H1 (cell line): ENCODE measurements around the gene CD4. TPM values are rescaled to one million over a fixed set of nuclear protein-coding genes. Genes with fewer than 3 reads are reported as not detected.
A peak's percentile ranks its signal among the peaks of the same experiment; 100 is the strongest.

ENCODE experiments used
- CTCF ChIA-PET: fragments of 300-600 bp; sonication (Branson Sonifier 250); formaldehyde crosslinking; loops from one replicate; lab custom pipeline; 2021; ENCODE audit not compliant: partially characterized antibody; lab: Charles Lee
- POLR2A ChIA-PET: fragments of 300-600 bp; sonication (Branson Sonifier 250); formaldehyde crosslinking; loops from one replicate; lab custom pipeline; 2021; ENCODE audit warnings: inconsistent platforms; ENCODE audit not compliant: partially characterized antibody; lab: Charles Lee
- DNase-seq, 2 experiments: peaks; one replicate each; pipeline versions ENCODE4 v3.0.0 to v3.0.0-alpha.2; 2010 to 2022; ENCODE audit warnings: low spot score in 2 of 2, low read depth in 1 of 2, mixed read lengths in 1 of 2
- FAIRE-seq: peaks from 2 replicates; lab custom pipeline; 2011; peaks lifted over from hg19 to GRCh38; lab: Jason Lieb, UNC
- H2AFZ ChIP-seq: 2 replicates; pipeline ENCODE4 v1.8.1; 2012; ENCODE audit warnings: low read length, inconsistent platforms
- H2AK5ac ChIP-seq: 2 replicates; pipeline ENCODE4 v1.6.1; 2013; ENCODE audit warnings: low read depth, low read length
- H2BK120ac ChIP-seq: replicated peaks from 2 replicates; pipeline ENCODE3; 2013; ENCODE audit warnings: low read depth, low read length, inconsistent platforms
- H2BK12ac ChIP-seq: 2 replicates; pipeline ENCODE4 v1.6.1; 2013; ENCODE audit warnings: low read depth, low read length
- H2BK15ac ChIP-seq: 2 replicates; pipeline ENCODE4 v1.6.1; 2013; ENCODE audit warnings: low read length
- H2BK20ac ChIP-seq: 2 replicates; pipeline ENCODE4 v1.6.1; 2013; ENCODE audit warnings: low read length
- H2BK5ac ChIP-seq: 2 replicates; pipeline ENCODE4 v1.6.1; 2013; ENCODE audit warnings: low read depth, low read length
- H3K14ac ChIP-seq: 2 replicates; pipeline ENCODE4 v1.6.1; 2013; ENCODE audit warnings: inconsistent platforms; ENCODE audit not compliant: insufficient read length
- H3K18ac ChIP-seq: 2 replicates; pipeline ENCODE4 v1.6.1; 2013; ENCODE audit warnings: low read length; ENCODE audit errors: extremely low read depth
- H3K23ac ChIP-seq: 2 replicates; pipeline ENCODE4 v1.6.1; 2013; ENCODE audit warnings: inconsistent platforms; ENCODE audit not compliant: insufficient read length
- H3K23me2 ChIP-seq: 2 replicates; pipeline ENCODE4 v1.6.1; 2013; ENCODE audit warnings: low read depth, low read length
- H3K27ac ChIP-seq: 2 replicates; pipeline ENCODE4 v1.6.1; 2011; ENCODE audit warnings: low read depth, low read length, inconsistent platforms
- H3K27me3 ChIP-seq, 4 experiments: replicated peaks in 1 of 4; 1 replicate in 1 of 4; 2 replicates in 3 of 4; pipeline versions ENCODE4 v1.6.1 to v1.8.1; 2011 to 2013; ENCODE audit warnings: low read length in 3 of 4, mild to moderate bottlenecking in 3 of 4, inconsistent platforms in 2 of 4, mixed read lengths in 2 of 4, moderate library complexity in 1 of 4; ENCODE audit not compliant: control insufficient read depth in 3 of 4, insufficient read depth in 3 of 4; ENCODE audit errors: extremely low read depth in 1 of 4
- H3K36me3 ChIP-seq, 4 experiments: 2 replicates each; pipeline versions ENCODE4 v1.6.1 to v1.8.1; 2011 to 2013; ENCODE audit warnings: mild to moderate bottlenecking in 4 of 4, low read length in 3 of 4, moderate library complexity in 2 of 4, control low read depth in 1 of 4, inconsistent platforms in 1 of 4; ENCODE audit not compliant: insufficient read depth in 4 of 4, control insufficient read depth in 2 of 4
- H3K4ac ChIP-seq: replicated peaks from 2 replicates; pipeline ENCODE3; 2013; ENCODE audit warnings: low read length, low read depth, mixed read lengths, inconsistent platforms; ENCODE audit not compliant: insufficient read length
- H3K4me1 ChIP-seq, 4 experiments: replicated peaks in 1 of 4; 1 replicate in 1 of 4; 2 replicates in 3 of 4; pipeline versions ENCODE4 v1.6.1 to v1.8.1; 2011 to 2013; ENCODE audit warnings: low read length in 3 of 4, inconsistent platforms in 2 of 4, mixed read lengths in 1 of 4; ENCODE audit not compliant: insufficient read depth in 4 of 4, control insufficient read depth in 3 of 4
- H3K4me2 ChIP-seq, 2 experiments: 2 replicates each; pipeline versions ENCODE4 v1.6.1 to v1.8.1; 2011 to 2013; ENCODE audit warnings: low read depth in 2 of 2, low read length in 2 of 2, control low read depth in 1 of 2, inconsistent platforms in 1 of 2, mild to moderate bottlenecking in 1 of 2; ENCODE audit not compliant: insufficient read depth in 1 of 2
- H3K4me3 ChIP-seq, 4 experiments: fragments of 200-600, 300-600 bp in 1 of 4; sonication (generic), shearing (Covaris generic), sonication (Bioruptor Twin) in 1 of 4; 2 replicates each; pipeline versions ENCODE4 v1.5.1 to v1.8.1; 2011 to 2016; ENCODE audit warnings: low read length in 4 of 4, low read depth in 3 of 4, control low read depth in 2 of 4, inconsistent platforms in 2 of 4, mild to moderate bottlenecking in 2 of 4, mixed read lengths in 1 of 4, moderate library complexity in 1 of 4; ENCODE audit not compliant: insufficient read depth in 2 of 4; ENCODE audit errors: extremely low read depth in 1 of 4
- H3K56ac ChIP-seq: replicated peaks from 2 replicates; pipeline ENCODE3; 2013; ENCODE audit warnings: low read depth, mild to moderate bottlenecking, mixed read lengths, low read length, inconsistent platforms; ENCODE audit not compliant: insufficient read length
- H3K79me1 ChIP-seq: 2 replicates; pipeline ENCODE4 v1.6.1; 2013; ENCODE audit warnings: low read depth, low read length, control low read depth
- H3K79me2 ChIP-seq, 2 experiments: 2 replicates each; pipeline versions ENCODE4 v1.6.1 to v1.8.1; 2012 to 2013; ENCODE audit warnings: low read length in 2 of 2, mild to moderate bottlenecking in 2 of 2, inconsistent platforms in 1 of 2; ENCODE audit not compliant: insufficient read depth in 2 of 2, control insufficient read depth in 1 of 2
- H3K9ac ChIP-seq, 4 experiments: replicated peaks in 1 of 4; 1 replicate in 1 of 4; 2 replicates in 3 of 4; pipeline versions ENCODE4 v1.6.1 to v1.8.1; 2011 to 2013; ENCODE audit warnings: low read depth in 3 of 4, low read length in 3 of 4, control low read depth in 2 of 4, mild to moderate bottlenecking in 2 of 4, moderate library complexity in 2 of 4, inconsistent platforms in 1 of 4; ENCODE audit errors: extremely low read depth in 1 of 4
- H3K9me3 ChIP-seq, 2 experiments: 2 replicates each; pipeline versions ENCODE4 v1.6.1 to v1.8.1; 2012 to 2013; ENCODE audit warnings: mild to moderate bottlenecking in 2 of 2, moderate library complexity in 2 of 2, control low read depth in 1 of 2, inconsistent platforms in 1 of 2, low read depth in 1 of 2, low read length in 1 of 2, mixed read lengths in 1 of 2; ENCODE audit not compliant: insufficient read depth in 2 of 2
- H4K20me1 ChIP-seq, 2 experiments: replicated peaks in 1 of 2; 2 replicates each; pipeline versions ENCODE3 to v1.8.1; 2011 to 2013; ENCODE audit warnings: inconsistent platforms in 2 of 2, low read length in 2 of 2, mild to moderate bottlenecking in 1 of 2; ENCODE audit not compliant: insufficient read depth in 2 of 2, control insufficient read depth in 1 of 2
- H4K5ac ChIP-seq: 2 replicates; pipeline ENCODE4 v1.6.1; 2013; ENCODE audit warnings: low read length, low read depth, mixed read lengths, inconsistent platforms; ENCODE audit not compliant: insufficient read length
- H4K8ac ChIP-seq: 2 replicates; pipeline ENCODE4 v1.8.0; 2013; ENCODE audit warnings: mild to moderate bottlenecking, moderate library complexity, low read length, inconsistent platforms; ENCODE audit not compliant: insufficient read depth; ENCODE audit errors: extremely low read depth
- H4K91ac ChIP-seq: replicated peaks from 2 replicates; pipeline ENCODE3; 2013; ENCODE audit warnings: low read length, mixed read lengths, inconsistent platforms; ENCODE audit not compliant: insufficient read length
- ATF3 ChIP-seq: IDR thresholded peaks from 2 replicates; pipeline ENCODE4 v1.6.1; 2011; ENCODE audit warnings: low read depth, mild to moderate bottlenecking, low read length; ENCODE audit not compliant: insufficient read depth
- BCL11A ChIP-seq, 2 experiments: IDR thresholded peaks; one replicate each; pipeline ENCODE4 v1.6.1; 2011; ENCODE audit warnings: low read depth in 2 of 2, low read length in 2 of 2, mild to moderate bottlenecking in 2 of 2
- CEBPB ChIP-seq: IDR thresholded peaks from 2 replicates; pipeline ENCODE4 v1.6.1; 2012; ENCODE audit warnings: low read depth, low read length
- CTBP2 ChIP-seq: IDR thresholded peaks from 2 replicates; pipeline ENCODE4 v1.7.0; 2011; ENCODE audit warnings: borderline replicate concordance, mild to moderate bottlenecking, moderate library complexity, mixed read lengths, low read length; ENCODE audit not compliant: insufficient read depth, insufficient read length
- HDAC6 ChIP-seq: IDR thresholded peaks from one replicate; pipeline ENCODE4 v1.7.1; 2012; ENCODE audit warnings: low read depth, mild to moderate bottlenecking, inconsistent platforms, low read length, moderate library complexity
- POLR2AphosphoS5 ChIP-seq: IDR thresholded peaks from 2 replicates; pipeline ENCODE4 v1.6.1; 2011; ENCODE audit warnings: low read depth, low read length
- POU5F1 ChIP-seq: IDR thresholded peaks from 2 replicates; pipeline ENCODE4 v1.6.1; 2011; ENCODE audit warnings: low read depth, mild to moderate bottlenecking, low read length, moderate library complexity
- RBBP5 ChIP-seq: IDR thresholded peaks from 2 replicates; pipeline ENCODE4 v1.7.1; 2012; ENCODE audit warnings: low read depth, mild to moderate bottlenecking, inconsistent platforms, low read length, moderate library complexity, borderline replicate concordance
- SP4 ChIP-seq: IDR thresholded peaks from 2 replicates; pipeline ENCODE4 v1.6.1; 2012; ENCODE audit warnings: low read length, inconsistent platforms
- SRF ChIP-seq: IDR thresholded peaks from 2 replicates; pipeline ENCODE4 v1.6.1; 2011; ENCODE audit warnings: mild to moderate bottlenecking, low read depth, low read length, moderate library complexity
- TAF1 ChIP-seq: IDR thresholded peaks from 2 replicates; pipeline ENCODE4 v1.6.1; 2011; ENCODE audit warnings: mild to moderate bottlenecking, low read depth, low read length
- TBP ChIP-seq: IDR thresholded peaks from 2 replicates; pipeline ENCODE4 v1.6.1; 2011; ENCODE audit warnings: low read depth, low read length, improper control_type of control experiment
- TEAD4 ChIP-seq: IDR thresholded peaks from 2 replicates; pipeline ENCODE4 v1.6.1; 2012; ENCODE audit warnings: low read depth, low read length, inconsistent platforms, mixed read lengths
- YY1 ChIP-seq: IDR thresholded peaks from 2 replicates; pipeline ENCODE4 v1.6.1; 2011; ENCODE audit warnings: low read depth, mild to moderate bottlenecking, low read length
- WGBS, 2 experiments: shearing (Covaris generic) in 1 of 2; methylation state at CpG; one replicate each; pipeline versions ENCODE4 v1.1.6 to v1.1.7; 2013 to 2015; ENCODE audit warnings: low lambda C conversion rate in 2 of 2, mixed read lengths in 2 of 2, inconsistent platforms in 1 of 2, low coverage in 1 of 2, missing lambda C conversion rate in 1 of 2; ENCODE audit not compliant: insufficient replicate concordance in 2 of 2, insufficient coverage in 1 of 2, insufficient read length in 1 of 2; ENCODE audit errors: extremely low coverage in 1 of 2, missing lambda C conversion rate in 1 of 2; 5-methylcytosine and 5-hydroxymethylcytosine counted together
- polyA plus RNA-seq, 7 experiments: library from polyadenylated mRNA; depleted of rRNA in 3 of 7; stranded (reverse) in 5 of 7; unstranded in 2 of 7; fragments of >200 nt in 5 of 7; fragments of 200-250 nt in 2 of 7; gene quantifications; 1 replicate in 5 of 7; 2 replicates in 1 of 7; 4 replicates in 1 of 7; pipeline versions ENCODE4 v1.2.1 to v1.2.3, GENCODE V29; 2011 to 2013; ENCODE audit warnings: missing spikeins in 2 of 7, mixed read lengths in 2 of 7
- total RNA-seq: library from RNA; stranded (reverse); fragmentation: NEBNext Ultra II Directional; extraction: Animal tissue kit (Norgen Biotek cat#: 25700); gene quantifications from 2 replicates; pipeline ENCODE4 v1.2.1, GENCODE V29; 2021

The CD4 gene
- total and polyA plus RNA-seq, 2 of the 8 experiments (the other 6 are each of a cell fraction or from before 2014, with no cell fraction given): 3.4 to 5.1 TPM

- Histone ChIP-seq H3K18ac (no peak overlapping the region), H3K14ac (no peak overlapping the region), H4K91ac (no peak overlapping the region), H2BK5ac (no peak overlapping the region), H3K23ac (no peak overlapping the region), H3K27me3 (no peaks in the 10 kb centered on the region), H3K4ac (no peak overlapping the region), H3K9ac (0 out of 7 replicates have a peak overlapping the region, but pooled peaks of 1 of the 4 experiments have one; percentile 61), H3K23me2 (peaks cover 11% of the 10 kb centered on the region), H2AFZ (no peak overlapping the region), H4K5ac (no peak overlapping the region), H3K4me3 (peak overlapping the region in 1 of 4 experiments; percentile 79; a peak in 2 of 8 replicates), H2AK5ac (no peak overlapping the region), H3K9me3 (no peaks in the 10 kb centered on the region), H3K79me1 (no peaks in the 10 kb centered on the region; the same call in 1 of the 2 replicates), H3K4me2 (peak overlapping the region; percentile 90 to 96; a peak in 1 of 4 replicates), H2BK120ac (no peak overlapping the region), H3K4me1 (peaks cover 0 to 14% (median 3%) of the 10 kb centered on the region in 4 experiments; a peak in 5 of 7 replicates), H3K79me2 (peaks cover 0 to 29% of the 10 kb centered on the region in 2 experiments; a peak in 2 of 4 replicates), H3K36me3 (peaks cover 12 to 37% (median 35%) of the 10 kb centered on the region in 4 experiments; a peak in 7 of 8 replicates), H2BK15ac (no peak overlapping the region), H4K20me1 (peaks cover 0 to 5% of the 10 kb centered on the region in 2 experiments), H2BK12ac (no peak overlapping the region), H2BK20ac (no peak overlapping the region), H4K8ac (no peak overlapping the region), H3K56ac (no peak overlapping the region), H3K27ac (no peak overlapping the region)
- 100% methylated on average over 1 of the region's 1 CpG; no CpG with 5 or more reads in 1 of the 2 experiments for WGBS, 2 experiments
- ChIA-PET CTCF (interaction anchor here (0.6 to 19.8 kb wide), 10 partner anchors 9 to 273 kb away, joined by 3 to 292 read pairs (median 5); partner anchors contain the start of genes COPS7A, GNB3, MLF2 and P3H3), POLR2A (interaction anchor here (1.1 to 25.7 kb wide), 7 partner anchors 14 to 130 kb away, joined by 4 to 588 read pairs (median 22); partner anchors contain the start of genes C12orf57, COPS7A, GNB3 and GPR162)
- no peak for FAIRE-seq
- DNase-seq: no peak
- TF ChIP-seq BCL11A (IDR thresholded peaks at IDR 0.05; ENCODE audit: low read depth in 2 of 2, low read length in 2 of 2) (no peak), HDAC6 (no peak), ATF3 (no peak), SP4 (no peak), TAF1 (no peak), CEBPB (no peak), POU5F1 (no peak), RBBP5 (no peak), CTBP2 (no peak), YY1 (no peak), TEAD4 (no peak), SRF (no peak), POLR2AphosphoS5 (no peak), TBP (no peak)
These were observed 64.3 kb downstream of the CD4 start for GRCh38 chr12:6853626-6854025.
